GM18870 (cell line): ENCODE data around the gene VPS4B.
"Not testable (repeated sequence)": the region's sequence is repeated elsewhere in the genome, so short reads cannot be mapped to it uniquely, and the experiment has no call there.

Experiments used
- ATAC-seq: cut with Tn5 transposase; IDR thresholded peaks from one replicate; pipeline ENCODE4 v1.9.1; 2021; ENCODE audit warnings: moderate library complexity; ENCODE audit not compliant: unreplicated experiment

VPS4B gene

GRCh38 chr18:63422087-63422863 lies at the start of gene VPS4B:
Gene VPS4B (minus strand): TSS chr18:63422476. CDS start chr18:63422259, 217 bp downstream.
- ATAC-seq, result peak; percentile 94

GRCh38 chr18:63470751-63471150 lies 48.5 kb upstream of the VPS4B start:
- ATAC-seq, result no peak

GRCh38 chr18:63468575-63468974 lies 46.3 kb upstream of the VPS4B start:
- ATAC-seq, result no peak

- no peak for ATAC-seq
These were observed 45.4 kb upstream of the VPS4B start for GRCh38 chr18:63467699-63468098.

GRCh38 chr18:63465059-63465458 lies 42.8 kb upstream of the VPS4B start:
- ATAC-seq, result no peak

GRCh38 chr18:63464434-63464833 lies 42.2 kb upstream of the VPS4B start:
- ATAC-seq, result no peak

- ATAC-seq, result no peak
These were observed 38.1 kb upstream of the VPS4B start for GRCh38 chr18:63460414-63460813.

- no peak for ATAC-seq
These were observed 35.7 kb upstream of the VPS4B start for GRCh38 chr18:63457977-63458376.

- no peak for ATAC-seq
These were observed 32.2 kb upstream of the VPS4B start for GRCh38 chr18:63454497-63454896.

GRCh38 chr18:63452751-63453150 lies 30.5 kb upstream of the VPS4B start:
- ATAC-seq, result not testable (repeated sequence)

- no peak for ATAC-seq
These were observed 29.8 kb upstream of the VPS4B start for GRCh38 chr18:63451799-63452660.

GRCh38 chr18:63449426-63449825 lies 27.1 kb upstream of the VPS4B start:
- no peak for ATAC-seq

GRCh38 chr18:63447066-63447465 lies 24.8 kb upstream of the VPS4B start:
- ATAC-seq, result no peak

GRCh38 chr18:63446266-63446665 lies 24.0 kb upstream of the VPS4B start:
- no peak for ATAC-seq

GRCh38 chr18:63445037-63445436 lies 22.8 kb upstream of the VPS4B start:
- no peak for ATAC-seq

- no peak for ATAC-seq
These were observed 22.3 kb upstream of the VPS4B start for GRCh38 chr18:63444580-63444979.

- no peak for ATAC-seq
These were observed 21.6 kb upstream of the VPS4B start for GRCh38 chr18:63443829-63444228.

GRCh38 chr18:63440881-63441280 lies 18.6 kb upstream of the VPS4B start:
- ATAC-seq, result no peak

GRCh38 chr18:63440219-63440618 lies 17.9 kb upstream of the VPS4B start:
- no peak for ATAC-seq

- ATAC-seq, result no peak
These were observed 17.1 kb upstream of the VPS4B start for GRCh38 chr18:63439334-63439733.

GRCh38 chr18:63438181-63438580 lies 15.9 kb upstream of the VPS4B start:
- ATAC-seq, result no peak

GRCh38 chr18:63433334-63433866 lies 11.1 kb upstream of the VPS4B start:
- ATAC-seq, result no peak
